CD4-positive, alpha-beta T cell (primary cell): ENCODE data around the gene RBM15. TPM values are rescaled to one million over a fixed set of nuclear protein-coding genes. Genes with fewer than 3 reads are reported as not detected.

Experiments
- ATAC-seq: fragments of 200-7000 bp; cut with Tn5 transposase; one replicate; pipeline ENCODE4 v1.10.0; 2022; ENCODE audit warnings: mild to moderate bottlenecking; ENCODE audit not compliant: poor library complexity
- CTCF ChIA-PET: fragments of 350-600 bp; sonication (Branson Sonifier 250); formaldehyde crosslinking; loops from one replicate; lab custom pipeline; 2021; ENCODE audit warnings: antibody characterized with exemption, inconsistent platforms; lab: Charles Lee
- POLR2A ChIA-PET: fragments of 350-600 bp; sonication (Branson Sonifier 250); formaldehyde crosslinking; loops from one replicate; lab custom pipeline; 2021; ENCODE audit warnings: antibody characterized with exemption, inconsistent platforms; lab: Charles Lee
- DNase-seq, 14 experiments: peaks; one replicate each; pipeline ENCODE4 v3.0.0-alpha.2; 2013 to 2020; ENCODE audit warnings: mixed read lengths in 2 of 14
- H3K27ac ChIP-seq, 2 donors: one replicate each; pipeline versions ENCODE4 v1.5.1 to v1.7.0; 2013; ENCODE audit warnings: low read length in 2 of 2, low read depth in 1 of 2, mild to moderate bottlenecking in 1 of 2
- H3K27me3 ChIP-seq, 2 experiments: 1 replicate in 1 of 2; 2 replicates in 1 of 2; pipeline versions ENCODE4 v1.6.1 to v1.7.0; 2013; ENCODE audit warnings: low read length in 2 of 2, control low read depth in 1 of 2, mild to moderate bottlenecking in 1 of 2, moderate library complexity in 1 of 2; ENCODE audit not compliant: insufficient read depth in 2 of 2, control insufficient read depth in 1 of 2
- H3K36me3 ChIP-seq: one replicate; pipeline ENCODE4 v1.6.1; 2013; ENCODE audit warnings: low read length, control low read depth; ENCODE audit not compliant: insufficient read depth
- H3K4me1 ChIP-seq: one replicate; pipeline ENCODE4 v1.6.1; 2013; ENCODE audit warnings: low read length, control low read depth; ENCODE audit not compliant: insufficient read depth
- H3K4me3 ChIP-seq: one replicate; pipeline ENCODE4 v1.5.1; 2013; ENCODE audit warnings: mild to moderate bottlenecking, low read length, moderate library complexity
- H3K9me3 ChIP-seq, 2 experiments: 1 replicate in 1 of 2; 2 replicates in 1 of 2; pipeline versions ENCODE4 v1.6.1 to v1.7.0; 2013; ENCODE audit warnings: low read length in 2 of 2, mild to moderate bottlenecking in 2 of 2, control low read depth in 1 of 2, moderate library complexity in 1 of 2; ENCODE audit not compliant: control insufficient read depth in 1 of 2, insufficient read depth in 1 of 2
- H3K27ac Mint-ChIP-seq: one replicate; pipeline ENCODE4 v1.8.0; 2020; ENCODE audit warnings: mixed read lengths
- H3K27me3 Mint-ChIP-seq: one replicate; pipeline ENCODE4 v1.8.0; 2021; ENCODE audit warnings: mixed read lengths
- H3K36me3 Mint-ChIP-seq: one replicate; pipeline ENCODE4 v1.8.0; 2021; ENCODE audit warnings: low read depth, mixed read lengths
- H3K4me1 Mint-ChIP-seq: one replicate; pipeline ENCODE4 v1.8.0; 2021; ENCODE audit warnings: low read depth, mixed read lengths
- H3K4me3 Mint-ChIP-seq: one replicate; pipeline ENCODE4 v1.8.0; 2020; ENCODE audit warnings: mild to moderate bottlenecking, mixed read lengths
- H3K9me3 Mint-ChIP-seq: one replicate; pipeline ENCODE4 v1.8.0; 2020; ENCODE audit warnings: mixed read lengths
- CTCF ChIP-seq: fragments of 200-600 bp; IDR thresholded peaks from one replicate; pipeline ENCODE4 v1.8.0; 2022; ENCODE audit warnings: antibody characterized with exemption, mild to moderate bottlenecking
- intact Hi-C, 2 experiments: fragments of 100-400 bp; cut with DNase I in 1 of 2; cut with micrococcal nuclease in 1 of 2; formaldehyde crosslinking; loops; one replicate each; pipeline versions ENCODE4 v1.15.1 to v1.9.0; 2023 to 2025; cut with DNase I, micrococcal nuclease
- total RNA-seq, 174 experiments: library from RNA in 2 of 174; stranded (reverse) in 2 of 174; gene quantifications; one replicate each; pipeline ENCODE4 v1.2.3 and lab custom pipeline; 2021 to 2026

Gene RBM15
- total RNA-seq, 2 experiments from 2014 or later, result 49.4 to 49.7 TPM

GRCh38 chr1:110319332-110320167, 19.6 kb upstream of the RBM15 start:
- H3K27ac ChIP-seq, result no peak overlapping the region
- CTCF ChIA-PET, result interaction anchor here (1.1 to 2.2 kb wide), 4 partner anchors 18 to 141 kb away, joined by 4 to 7 read pairs (median 4); no protein-coding TSS in a partner anchor
- TF ChIP-seq CTCF, result no peak
- Mint-ChIP-seq H3K27ac (no peak overlapping the region), H3K36me3 (no peaks in the 10 kb centered on the region), H3K9me3 (no peaks in the 10 kb centered on the region), H3K4me3 (no peak overlapping the region), H3K27me3 (no peaks in the 10 kb centered on the region), H3K4me1 (no peaks in the 10 kb centered on the region)
- no peaks in the 10 kb centered on the region for H3K9me3 ChIP-seq
- no peaks in the 10 kb centered on the region for H3K4me1 ChIP-seq
- no peak for ATAC-seq
- no peaks in the 10 kb centered on the region for H3K27me3 ChIP-seq
- no peaks in the 10 kb centered on the region for H3K36me3 ChIP-seq
- DNase-seq, result no peak
- H3K4me3 ChIP-seq, result no peak overlapping the region
- intact Hi-C loops, result no loop called here
- POLR2A ChIA-PET, result no interaction called here

GRCh38 chr1:110320168-110320518, 19.0 kb upstream of the RBM15 start:
- H3K4me3 ChIP-seq, result no peak overlapping the region
- H3K9me3 ChIP-seq, result no peaks in the 10 kb centered on the region
- TF ChIP-seq CTCF, result no peak
- Mint-ChIP-seq H3K9me3 (no peaks in the 10 kb centered on the region), H3K27ac (no peak overlapping the region), H3K4me3 (no peak overlapping the region), H3K4me1 (no peaks in the 10 kb centered on the region), H3K36me3 (no peaks in the 10 kb centered on the region), H3K27me3 (no peaks in the 10 kb centered on the region)
- DNase-seq (no peak), ATAC-seq (no peak)
- intact Hi-C loops, result no loop called here
- ChIA-PET CTCF (no interaction called here), POLR2A (no interaction called here)
- no peaks in the 10 kb centered on the region for H3K4me1 ChIP-seq
- no peak overlapping the region for H3K27ac ChIP-seq
- no peaks in the 10 kb centered on the region for H3K36me3 ChIP-seq
- no peaks in the 10 kb centered on the region for H3K27me3 ChIP-seq

GRCh38 chr1:110321045-110321444, 18.1 kb upstream of the RBM15 start:
- H3K27ac ChIP-seq, result no peak overlapping the region
- H3K4me3 ChIP-seq, result no peak overlapping the region
- Mint-ChIP-seq H3K9me3 (no peaks in the 10 kb centered on the region), H3K27me3 (no peaks in the 10 kb centered on the region), H3K36me3 (no peaks in the 10 kb centered on the region), H3K27ac (no peak overlapping the region), H3K4me1 (no peaks in the 10 kb centered on the region), H3K4me3 (no peak overlapping the region)
- H3K27me3 ChIP-seq, result no peaks in the 10 kb centered on the region
- CTCF ChIA-PET, result no interaction called here
- ATAC-seq, result no peak
- H3K36me3 ChIP-seq, result no peaks in the 10 kb centered on the region
- H3K9me3 ChIP-seq, result no peaks in the 10 kb centered on the region
- DNase-seq, result no peak
- H3K4me1 ChIP-seq, result no peaks in the 10 kb centered on the region
- POLR2A ChIA-PET, result no interaction called here
- intact Hi-C loops, result no loop called here
- no peak for TF ChIP-seq CTCF
